WTC11 (cell line): ENCODE results near the gene KLRF1. TPM values are rescaled to one million over a fixed set of nuclear protein-coding genes. Genes with fewer than 3 reads are reported as not detected.

ENCODE experiments used
- ATAC-seq: fragments of 200-7000 bp; cut with Tn5 transposase; 2 replicates; pipeline ENCODE4 v1.10.0; 2021; ENCODE audit warnings: mild to moderate bottlenecking, moderate library complexity
- CTCF ChIA-PET: fragments of 300-600 bp; sonication (Branson Sonifier 250); formaldehyde crosslinking; loops from one replicate; lab custom pipeline; 2021; ENCODE audit warnings: antibody characterized with exemption; lab: Charles Lee
- POLR2A ChIA-PET: fragments of 350-600 bp; sonication (Branson Sonifier 250); formaldehyde crosslinking; loops from one replicate; lab custom pipeline; 2021; ENCODE audit warnings: antibody characterized with exemption; lab: Charles Lee
- DNase-seq: peaks from one replicate; pipeline ENCODE4 v3.0.0; 2021; ENCODE audit warnings: low spot score
- H3K27ac Mint-ChIP-seq: 2 replicates; pipeline ENCODE4 v1.8.0; 2021; ENCODE audit warnings: mixed read lengths
- H3K27me3 Mint-ChIP-seq: 2 replicates; pipeline ENCODE4 v1.8.0; 2021; ENCODE audit warnings: low read depth, mild to moderate bottlenecking, moderate library complexity, mixed read lengths
- H3K36me3 Mint-ChIP-seq: 2 replicates; pipeline ENCODE4 v1.8.0; 2021; ENCODE audit warnings: mixed read lengths
- H3K4me1 Mint-ChIP-seq: 2 replicates; pipeline ENCODE4 v1.8.0; 2022; ENCODE audit warnings: mixed read lengths
- H3K4me3 Mint-ChIP-seq: 2 replicates; pipeline ENCODE4 v1.8.0; 2021; ENCODE audit warnings: mild to moderate bottlenecking, moderate library complexity, mixed read lengths
- H3K9me3 Mint-ChIP-seq: 2 replicates; pipeline ENCODE4 v1.8.0; 2021; ENCODE audit warnings: mixed read lengths
- E2F5 ChIP-seq: sonication (generic); formaldehyde crosslinking; IDR thresholded peaks from 2 replicates; pipeline ENCODE4 v1.8.1; 2022; ENCODE audit warnings: mild to moderate bottlenecking, moderate library complexity, missing genetic modification reagents
- ESRRA ChIP-seq: sonication (generic); formaldehyde crosslinking; IDR thresholded peaks from 2 replicates; pipeline ENCODE4 v1.8.1; 2022; ENCODE audit warnings: mild to moderate bottlenecking, missing genetic modification reagents, borderline replicate concordance
- GTF2I ChIP-seq: fragments of 250-450 bp; sonication (Bioruptor Pico); conservative IDR thresholded peaks from 2 replicates; pipeline ENCODE4 v1.4.0; 2021; ENCODE audit warnings: mild to moderate bottlenecking
- HMGA2 ChIP-seq: fragments of 250-450 bp; sonication (Bioruptor Pico); IDR thresholded peaks from 2 replicates; pipeline ENCODE4 v1.4.0; 2021; ENCODE audit warnings: mild to moderate bottlenecking, moderate library complexity
- IRF2 ChIP-seq: sonication (generic); formaldehyde crosslinking; IDR thresholded peaks from 2 replicates; pipeline ENCODE4 v1.8.0; 2022; ENCODE audit warnings: low read depth, missing genetic modification reagents, borderline replicate concordance
- KAT7 ChIP-seq: sonication (generic); formaldehyde crosslinking; IDR thresholded peaks from 2 replicates; pipeline ENCODE4 v1.8.1; 2023; ENCODE audit warnings: missing genetic modification reagents, mild to moderate bottlenecking, borderline replicate concordance
- MLX ChIP-seq: sonication (generic); formaldehyde crosslinking; IDR thresholded peaks from 2 replicates; pipeline ENCODE4 v1.8.1; 2023; ENCODE audit warnings: mild to moderate bottlenecking, missing genetic modification reagents, moderate library complexity
- TP53 ChIP-seq: sonication (generic); formaldehyde crosslinking; IDR thresholded peaks from 2 replicates; pipeline ENCODE4 v1.8.1; 2023; ENCODE audit warnings: mild to moderate bottlenecking, missing genetic modification reagents
- ZNF138 ChIP-seq: sonication (generic); formaldehyde crosslinking; conservative IDR thresholded peaks from 2 replicates; pipeline ENCODE4 v1.8.1; 2022; ENCODE audit warnings: mild to moderate bottlenecking, moderate library complexity, missing genetic modification reagents
- ZNF671 ChIP-seq: fragments of 250-450 bp; sonication (Bioruptor Pico); IDR thresholded peaks from 2 replicates; pipeline ENCODE4 v1.8.0; 2021; ENCODE audit warnings: mild to moderate bottlenecking
- ZSCAN18 ChIP-seq: fragments of 250-450 bp; sonication (Bioruptor Pico); IDR thresholded peaks from 2 replicates; pipeline ENCODE4 v2.1.2; 2022; ENCODE audit warnings: mild to moderate bottlenecking, moderate library complexity
- total RNA-seq: library from RNA; stranded (reverse); gene quantifications from 3 replicates; pipeline ENCODE4 v1.2.3, GENCODE V29; 2021
- TF ChIP-seq, protein P1 (sequence below): sonication (generic); formaldehyde crosslinking; conservative IDR thresholded peaks from 2 replicates; pipeline ENCODE4 v1.8.1; 2023; ENCODE audit warnings: mild to moderate bottlenecking, low read depth, missing genetic modification reagents, moderate library complexity
- TF ChIP-seq, protein P2 (sequence below): sonication (generic); formaldehyde crosslinking; IDR thresholded peaks from 2 replicates; pipeline ENCODE4 v1.8.0; 2022; ENCODE audit warnings: mild to moderate bottlenecking, missing genetic modification reagents
- TF ChIP-seq, protein P3 (sequence below): sonication (generic); formaldehyde crosslinking; conservative IDR thresholded peaks from 2 replicates; pipeline ENCODE4 v1.8.1; 2022; ENCODE audit warnings: mild to moderate bottlenecking, missing genetic modification reagents
- TF ChIP-seq, protein P4 (sequence below): fragments of 250-450 bp; sonication (Bioruptor Pico); IDR thresholded peaks from 2 replicates; pipeline ENCODE4 v1.8.0; 2021; ENCODE audit warnings: mild to moderate bottlenecking
- TF ChIP-seq, protein P5 (sequence below): fragments of 200-600 bp; IDR thresholded peaks from 2 replicates; pipeline ENCODE4 v1.8.0; 2022; ENCODE audit warnings: antibody characterized with exemption

The KLRF1 gene
- total RNA-seq, 1 experiment from 2014 or later, result not detected

DNA sequence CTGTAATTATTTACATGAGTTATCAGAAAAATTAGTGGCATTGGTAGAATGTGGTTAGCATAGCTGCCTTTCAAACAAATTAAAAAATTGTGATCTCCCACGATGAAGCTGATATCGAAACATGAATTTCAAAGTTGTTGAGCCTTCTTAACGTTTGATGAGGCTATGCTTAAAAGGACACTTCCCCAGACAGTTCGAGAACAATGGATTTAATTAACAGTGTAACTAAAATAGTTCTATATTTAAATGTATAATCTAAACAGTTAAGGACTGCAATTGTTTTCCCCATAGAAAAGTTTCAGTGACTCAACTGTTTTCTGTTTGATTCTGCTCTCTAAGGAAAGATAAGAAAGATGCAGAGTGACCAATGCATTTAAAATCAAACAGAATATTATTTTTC, 40.2 kb downstream of the KLRF1 start (continued):
- TF ChIP-seq ZSCAN18 (CRISPR knock-in tag) (no peak), ESRRA (CRISPR knock-in tag) (no peak), ZNF671 (CRISPR knock-in tag) (no peak), GTF2I (CRISPR knock-in tag) (no peak), MLX (CRISPR knock-in tag) (no peak), IRF2 (CRISPR knock-in tag) (no peak), ZNF138 (no peak), TP53 (CRISPR knock-in tag) (no peak)
- TF ChIP-seq, protein P1, sequence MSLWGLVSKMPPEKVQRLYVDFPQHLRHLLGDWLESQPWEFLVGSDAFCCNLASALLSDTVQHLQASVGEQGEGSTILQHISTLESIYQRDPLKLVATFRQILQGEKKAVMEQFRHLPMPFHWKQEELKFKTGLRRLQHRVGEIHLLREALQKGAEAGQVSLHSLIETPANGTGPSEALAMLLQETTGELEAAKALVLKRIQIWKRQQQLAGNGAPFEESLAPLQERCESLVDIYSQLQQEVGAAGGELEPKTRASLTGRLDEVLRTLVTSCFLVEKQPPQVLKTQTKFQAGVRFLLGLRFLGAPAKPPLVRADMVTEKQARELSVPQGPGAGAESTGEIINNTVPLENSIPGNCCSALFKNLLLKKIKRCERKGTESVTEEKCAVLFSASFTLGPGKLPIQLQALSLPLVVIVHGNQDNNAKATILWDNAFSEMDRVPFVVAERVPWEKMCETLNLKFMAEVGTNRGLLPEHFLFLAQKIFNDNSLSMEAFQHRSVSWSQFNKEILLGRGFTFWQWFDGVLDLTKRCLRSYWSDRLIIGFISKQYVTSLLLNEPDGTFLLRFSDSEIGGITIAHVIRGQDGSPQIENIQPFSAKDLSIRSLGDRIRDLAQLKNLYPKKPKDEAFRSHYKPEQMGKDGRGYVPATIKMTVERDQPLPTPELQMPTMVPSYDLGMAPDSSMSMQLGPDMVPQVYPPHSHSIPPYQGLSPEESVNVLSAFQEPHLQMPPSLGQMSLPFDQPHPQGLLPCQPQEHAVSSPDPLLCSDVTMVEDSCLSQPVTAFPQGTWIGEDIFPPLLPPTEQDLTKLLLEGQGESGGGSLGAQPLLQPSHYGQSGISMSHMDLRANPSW (CRISPR knock-in tag), result no peak
- TF ChIP-seq, protein P2, sequence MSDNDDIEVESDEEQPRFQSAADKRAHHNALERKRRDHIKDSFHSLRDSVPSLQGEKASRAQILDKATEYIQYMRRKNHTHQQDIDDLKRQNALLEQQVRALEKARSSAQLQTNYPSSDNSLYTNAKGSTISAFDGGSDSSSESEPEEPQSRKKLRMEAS (CRISPR knock-in tag), result no peak
- TF ChIP-seq, protein P3, sequence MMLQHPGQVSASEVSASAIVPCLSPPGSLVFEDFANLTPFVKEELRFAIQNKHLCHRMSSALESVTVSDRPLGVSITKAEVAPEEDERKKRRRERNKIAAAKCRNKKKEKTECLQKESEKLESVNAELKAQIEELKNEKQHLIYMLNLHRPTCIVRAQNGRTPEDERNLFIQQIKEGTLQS (CRISPR knock-in tag), result no peak
- TF ChIP-seq, protein P4, sequence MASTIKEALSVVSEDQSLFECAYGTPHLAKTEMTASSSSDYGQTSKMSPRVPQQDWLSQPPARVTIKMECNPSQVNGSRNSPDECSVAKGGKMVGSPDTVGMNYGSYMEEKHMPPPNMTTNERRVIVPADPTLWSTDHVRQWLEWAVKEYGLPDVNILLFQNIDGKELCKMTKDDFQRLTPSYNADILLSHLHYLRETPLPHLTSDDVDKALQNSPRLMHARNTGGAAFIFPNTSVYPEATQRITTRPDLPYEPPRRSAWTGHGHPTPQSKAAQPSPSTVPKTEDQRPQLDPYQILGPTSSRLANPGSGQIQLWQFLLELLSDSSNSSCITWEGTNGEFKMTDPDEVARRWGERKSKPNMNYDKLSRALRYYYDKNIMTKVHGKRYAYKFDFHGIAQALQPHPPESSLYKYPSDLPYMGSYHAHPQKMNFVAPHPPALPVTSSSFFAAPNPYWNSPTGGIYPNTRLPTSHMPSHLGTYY (CRISPR knock-in tag), result no peak

GRCh38 chr12:9868311-9868801, 41.1 kb downstream of the KLRF1 start:
- no peaks in the 10 kb centered on the region for H3K27me3 Mint-ChIP-seq
- CTCF ChIA-PET, result interaction anchor here (1.6 kb wide), 1 partner anchor 118 kb away, joined by 3 read pairs; no protein-coding TSS in a partner anchor
- no peak for ATAC-seq

More at GRCh38 chr12:9868311-9868801, 41.1 kb downstream of the KLRF1 start:
- Mint-ChIP-seq H3K4me1 (peaks cover 22% of the 10 kb centered on the region), H3K9me3 (no peaks in the 10 kb centered on the region), H3K27ac (no peak overlapping the region), H3K4me3 (no peak overlapping the region), H3K36me3 (no peaks in the 10 kb centered on the region)
- POLR2A ChIA-PET, result no interaction called here
- DNase-seq, result no peak
- TF ChIP-seq E2F5 (no peak), KAT7 (CRISPR knock-in tag) (no peak), HMGA2 (no peak)
- TF ChIP-seq, protein P5, sequence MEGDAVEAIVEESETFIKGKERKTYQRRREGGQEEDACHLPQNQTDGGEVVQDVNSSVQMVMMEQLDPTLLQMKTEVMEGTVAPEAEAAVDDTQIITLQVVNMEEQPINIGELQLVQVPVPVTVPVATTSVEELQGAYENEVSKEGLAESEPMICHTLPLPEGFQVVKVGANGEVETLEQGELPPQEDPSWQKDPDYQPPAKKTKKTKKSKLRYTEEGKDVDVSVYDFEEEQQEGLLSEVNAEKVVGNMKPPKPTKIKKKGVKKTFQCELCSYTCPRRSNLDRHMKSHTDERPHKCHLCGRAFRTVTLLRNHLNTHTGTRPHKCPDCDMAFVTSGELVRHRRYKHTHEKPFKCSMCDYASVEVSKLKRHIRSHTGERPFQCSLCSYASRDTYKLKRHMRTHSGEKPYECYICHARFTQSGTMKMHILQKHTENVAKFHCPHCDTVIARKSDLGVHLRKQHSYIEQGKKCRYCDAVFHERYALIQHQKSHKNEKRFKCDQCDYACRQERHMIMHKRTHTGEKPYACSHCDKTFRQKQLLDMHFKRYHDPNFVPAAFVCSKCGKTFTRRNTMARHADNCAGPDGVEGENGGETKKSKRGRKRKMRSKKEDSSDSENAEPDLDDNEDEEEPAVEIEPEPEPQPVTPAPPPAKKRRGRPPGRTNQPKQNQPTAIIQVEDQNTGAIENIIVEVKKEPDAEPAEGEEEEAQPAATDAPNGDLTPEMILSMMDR, result no peak
